GM19463 (cell line): ENCODE data around the gene YPEL2.
"Not testable (repeated sequence)": the region's sequence is repeated elsewhere in the genome, so short reads cannot be mapped to it uniquely, and the experiment has no call there.

ENCODE experiments used
- ATAC-seq: cut with Tn5 transposase; IDR thresholded peaks from one replicate; pipeline ENCODE4 v1.9.1; 2021; ENCODE audit warnings: mild to moderate bottlenecking, moderate library complexity; ENCODE audit not compliant: unreplicated experiment

Gene YPEL2, protein sequence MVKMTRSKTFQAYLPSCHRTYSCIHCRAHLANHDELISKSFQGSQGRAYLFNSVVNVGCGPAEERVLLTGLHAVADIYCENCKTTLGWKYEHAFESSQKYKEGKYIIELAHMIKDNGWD

GRCh38 chr17:59331129-59331928 lies at the start of gene YPEL2:
Gene YPEL2, plus strand, starts transcription at chr17:59331655. Its CDS starts 21,755 bp downstream, at chr17:59353410.
- ATAC-seq = peak; percentile 94

DNA sequence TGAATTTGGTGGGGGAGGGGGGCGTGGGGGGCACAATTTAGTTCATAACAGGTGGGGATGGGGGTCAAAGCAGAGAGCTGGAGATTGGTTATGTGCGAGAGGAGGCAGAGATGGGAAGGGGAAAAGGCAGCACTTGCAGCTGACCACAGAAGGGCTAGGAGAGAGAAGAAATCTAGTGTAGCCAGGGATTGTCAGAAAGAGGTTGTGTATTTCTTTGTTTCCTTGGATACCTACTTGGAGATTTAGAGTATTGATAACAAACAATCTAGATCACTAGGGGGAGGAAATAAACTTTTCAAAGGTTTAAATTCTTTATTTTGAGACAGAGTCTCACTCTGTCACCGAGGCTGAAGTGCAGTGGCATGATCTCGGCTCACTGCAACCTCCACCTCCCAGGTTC lies 47.1 kb upstream of the YPEL2 start:
- ATAC-seq = no peak

DNA sequence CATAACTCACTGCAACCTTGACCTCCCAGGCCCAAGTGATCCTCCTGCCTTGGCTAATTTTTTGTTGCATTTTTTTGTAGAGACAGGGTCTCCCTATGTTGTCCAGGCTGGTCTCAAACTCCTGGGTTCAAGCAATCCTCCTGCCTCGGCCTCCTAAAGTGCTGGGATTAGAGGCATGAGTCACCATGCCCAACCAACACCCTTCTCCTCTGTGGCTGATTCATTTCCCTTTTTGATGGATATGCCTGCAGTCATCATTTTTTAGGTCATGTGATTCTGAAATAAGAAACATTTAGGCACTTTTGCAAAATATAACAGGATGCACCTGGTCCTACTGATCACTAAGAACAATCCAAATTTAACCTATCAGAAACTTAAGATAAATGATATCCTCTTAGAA lies 44.0 kb upstream of the YPEL2 start:
- no peak for ATAC-seq

DNA sequence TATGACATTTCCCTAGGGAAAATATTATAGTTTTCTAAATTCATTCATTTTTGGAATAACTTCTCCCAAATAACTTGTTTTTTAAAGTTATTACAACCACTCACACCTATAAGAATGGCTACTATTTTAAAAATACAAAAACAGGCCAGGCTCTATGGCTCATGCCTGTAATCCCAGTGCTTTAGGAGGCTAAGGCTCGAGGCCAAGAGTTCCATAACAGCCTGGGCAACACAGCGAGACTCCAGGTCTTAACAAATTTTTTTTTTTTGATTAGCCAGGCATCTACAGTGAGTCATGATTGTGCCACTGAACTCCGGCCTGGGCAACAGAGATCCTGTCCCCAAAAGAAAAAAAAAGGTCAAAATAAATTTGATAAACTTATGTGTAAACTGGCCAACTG lies 43.6 kb upstream of the YPEL2 start:
- ATAC-seq = no peak

DNA sequence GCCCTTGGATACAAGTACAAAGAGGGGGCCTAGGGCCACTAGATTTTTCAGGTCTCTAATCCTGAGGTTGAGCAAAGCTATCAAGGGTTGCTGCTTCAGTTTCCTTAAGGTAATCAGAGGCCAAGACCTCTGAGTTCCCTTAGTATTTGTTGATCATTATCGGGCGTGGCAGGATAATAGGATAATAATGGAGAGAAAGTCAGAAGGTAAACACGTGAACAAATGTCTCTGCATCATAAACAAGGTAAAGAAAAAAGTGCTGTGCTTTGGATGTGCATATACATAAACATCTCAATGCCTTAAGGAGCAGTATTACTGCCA lies 41.5 kb upstream of the YPEL2 start:
- no peak for ATAC-seq

DNA sequence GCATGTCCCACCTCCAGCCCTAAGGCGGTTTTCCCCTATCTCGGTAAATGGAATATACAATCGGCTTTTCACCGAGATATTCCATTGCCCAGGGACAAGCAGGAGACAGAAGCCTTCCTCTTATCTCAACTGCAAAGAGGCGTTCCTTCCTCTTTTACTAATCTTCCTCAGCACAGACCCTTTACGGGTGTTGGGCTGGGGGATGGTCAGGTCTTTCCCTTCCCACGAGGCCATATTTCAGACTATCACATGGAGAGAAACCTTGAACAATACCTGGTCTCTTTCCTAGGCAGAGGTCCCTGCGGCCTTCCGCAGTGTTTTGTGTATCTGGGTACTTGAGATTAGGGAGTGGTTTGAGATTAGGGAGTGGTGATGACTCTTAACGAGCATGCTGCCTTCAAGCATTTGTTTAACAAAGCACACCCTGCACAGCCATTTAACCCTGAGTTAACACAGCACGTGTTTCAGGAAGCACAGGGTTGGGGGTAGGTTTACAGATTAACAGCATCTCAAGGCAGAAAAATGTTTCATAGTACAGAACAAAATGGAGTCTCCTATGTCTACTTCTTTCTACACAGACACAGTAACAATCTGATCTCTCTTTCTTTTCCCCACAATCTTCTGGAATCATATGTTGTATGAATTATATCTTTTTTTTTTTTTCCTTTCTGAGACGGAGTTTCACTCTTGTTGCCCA lies 41.0 kb upstream of the YPEL2 start:
- ATAC-seq = not testable (repeated sequence)

GRCh38 chr17:59292174-59292523 lies 39.3 kb upstream of the YPEL2 start:
- no peak for ATAC-seq

DNA sequence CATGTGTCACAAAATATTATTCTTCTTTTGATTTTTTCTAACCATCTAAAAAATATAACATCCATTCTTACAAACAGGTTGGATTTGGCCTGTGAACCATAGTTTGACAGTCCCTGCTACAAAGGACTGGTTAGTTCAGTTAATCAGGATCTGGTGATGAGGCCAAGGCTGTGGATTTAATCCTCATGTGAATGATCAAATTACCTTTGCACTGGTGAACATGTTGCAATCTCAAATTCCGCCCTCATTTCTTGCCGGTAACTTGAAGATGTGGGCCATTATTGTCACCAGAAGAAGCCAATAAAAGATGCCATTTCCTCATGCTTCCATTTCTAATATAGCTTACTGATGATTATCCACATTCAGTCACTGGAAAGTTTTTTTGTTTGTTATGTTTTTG lies 35.3 kb upstream of the YPEL2 start:
- ATAC-seq = no peak

- ATAC-seq = no peak
Measured at GRCh38 chr17:59298521-59298920, 32.9 kb upstream of the YPEL2 start.

DNA sequence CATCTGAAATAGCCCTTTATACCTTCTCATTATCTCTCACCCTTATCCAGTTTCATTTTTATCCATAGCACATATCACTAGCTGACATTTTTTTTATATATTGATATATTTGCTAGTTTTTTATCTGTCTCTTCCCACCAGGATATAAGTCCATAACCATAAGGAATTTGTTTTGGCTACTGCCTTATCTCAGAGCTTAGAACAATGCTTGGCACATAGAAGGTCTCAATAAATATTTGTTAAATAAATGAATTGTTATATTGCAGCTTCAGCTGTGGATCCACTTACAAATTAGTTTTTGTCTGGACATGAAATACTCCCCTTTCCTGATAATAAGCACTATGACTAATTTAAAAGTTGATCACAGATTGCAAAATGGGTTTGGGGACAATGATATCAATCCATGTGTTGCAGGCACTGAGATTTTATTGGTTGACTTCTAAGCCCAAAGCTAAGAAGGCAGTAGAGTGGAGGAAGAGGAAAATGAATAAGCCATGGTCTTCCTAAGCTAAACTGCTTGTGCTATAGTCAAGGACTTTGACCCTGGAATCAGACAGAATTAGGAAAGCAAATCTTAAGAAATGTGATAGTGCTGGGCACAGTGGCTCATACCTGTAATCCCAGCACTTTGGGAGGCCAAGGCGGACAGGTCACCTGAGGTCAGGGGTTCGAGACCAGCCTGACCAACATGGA lies 31.9 kb upstream of the YPEL2 start:
- ATAC-seq = no peak

- ATAC-seq = no peak
Measured at GRCh38 chr17:59300941-59301340, 30.5 kb upstream of the YPEL2 start.

DNA sequence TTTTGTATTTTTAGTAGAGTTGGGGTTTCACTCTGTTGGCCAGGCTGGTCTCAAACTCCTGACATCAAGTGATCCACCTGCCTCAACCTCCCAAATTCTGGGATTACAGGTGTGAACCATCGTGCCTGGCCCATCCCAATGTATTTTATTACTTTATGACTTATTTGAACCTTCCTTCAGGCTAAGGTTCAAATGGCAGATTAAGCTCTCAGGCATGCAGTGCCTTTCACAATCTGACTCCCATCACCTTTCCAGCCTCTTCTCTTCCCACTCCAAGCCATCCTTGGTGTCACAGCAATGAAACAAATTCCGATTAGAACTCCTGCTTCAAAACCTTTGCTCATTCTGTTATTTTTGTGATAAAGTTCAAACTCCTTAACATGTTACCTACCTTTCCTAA lies 26.6 kb upstream of the YPEL2 start:
- ATAC-seq = no peak

DNA sequence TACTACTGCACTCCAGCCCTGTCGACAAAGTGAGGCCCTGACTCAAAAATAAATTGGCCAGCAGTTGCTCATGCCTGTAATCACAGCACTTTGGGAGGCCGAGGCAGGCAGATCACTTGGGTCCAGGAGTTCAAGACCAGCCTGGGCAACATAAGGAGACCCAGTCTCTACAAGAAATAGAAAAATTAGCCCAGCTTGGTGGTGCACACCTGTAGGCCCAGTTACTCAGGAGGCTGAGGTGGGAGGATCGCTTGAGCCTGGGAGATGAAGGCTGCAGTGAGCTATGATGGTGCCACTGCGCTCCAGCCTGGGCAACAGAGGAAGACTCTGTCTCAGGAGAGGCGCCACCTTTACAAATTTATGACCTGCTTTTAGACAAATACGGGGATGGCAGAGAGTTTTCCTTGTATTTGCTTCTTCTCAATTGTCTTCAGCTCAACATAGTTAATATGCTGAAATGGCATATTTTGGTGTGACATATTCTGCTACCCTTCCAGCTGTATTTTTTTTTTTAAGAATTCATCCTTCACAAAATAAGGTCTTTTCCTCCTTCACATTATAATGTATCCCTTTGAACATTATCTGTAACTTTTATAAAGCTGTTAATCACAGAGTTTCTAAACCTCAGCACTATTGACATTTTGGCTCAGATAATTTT lies 21.1 kb upstream of the YPEL2 start:
- no peak for ATAC-seq

DNA sequence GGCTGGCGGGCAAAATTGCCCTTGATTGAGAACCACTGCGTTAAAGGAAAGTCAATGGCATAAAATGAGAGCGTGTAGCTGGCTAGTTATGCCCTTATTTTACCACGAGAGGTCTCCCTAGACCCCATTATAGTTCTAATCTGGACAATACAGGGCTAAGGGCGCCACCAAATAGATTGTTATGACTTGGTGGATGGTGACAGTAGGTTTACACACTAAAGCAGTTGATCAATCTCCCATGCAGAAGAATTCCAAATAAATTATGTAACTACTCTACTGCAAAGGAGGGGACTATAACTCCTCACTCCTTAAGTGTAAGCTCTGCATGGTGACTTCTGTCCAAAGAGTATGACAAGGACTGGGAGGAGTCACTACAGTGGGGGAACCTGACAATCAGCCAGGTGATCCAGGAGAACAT lies 20.4 kb upstream of the YPEL2 start:
- no peak for ATAC-seq

DNA sequence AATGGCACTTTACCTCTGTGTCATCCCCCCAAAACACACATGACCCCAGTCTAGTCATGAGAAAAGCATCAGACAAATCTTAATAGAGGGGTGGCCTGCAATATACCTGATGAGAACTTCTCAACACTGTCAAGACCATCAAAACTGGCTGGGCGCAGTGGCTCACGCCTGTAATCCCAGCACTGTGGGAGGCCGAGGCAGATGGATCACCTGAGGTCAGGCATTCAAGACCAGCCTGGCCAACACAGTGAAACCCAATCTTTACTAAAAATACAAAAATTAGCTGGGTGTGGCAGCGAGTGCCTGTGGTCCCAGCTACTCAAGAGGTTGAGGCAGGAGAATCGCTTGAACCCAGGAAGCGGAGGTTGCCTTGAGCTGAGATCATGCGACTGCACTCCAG lies 19.9 kb upstream of the YPEL2 start:
- ATAC-seq = not testable (repeated sequence)

GRCh38 chr17:59315866-59316265 lies 15.6 kb upstream of the YPEL2 start:
- no peak for ATAC-seq

- ATAC-seq = no peak
Measured at GRCh38 chr17:59327121-59327980, 4.1 kb upstream of the YPEL2 start.

- ATAC-seq = no peak
Measured at GRCh38 chr17:59327981-59328290, 3.5 kb upstream of the YPEL2 start.

GRCh38 chr17:59328601-59329000 lies 2.9 kb upstream of the YPEL2 start:
- ATAC-seq = no peak
